Keratinocyte (primary cell): ENCODE data around the gene EXOC3L2.

Experiments
- EZH2 ChIP-seq: IDR thresholded peaks from one replicate; pipeline ENCODE4 v1.6.1; 2012; ENCODE audit warnings: inconsistent platforms, mild to moderate bottlenecking, low read length, moderate library complexity
- TF ChIP-seq, protein P1 (sequence below), 3 experiments: IDR thresholded peaks in 1 of 3; conservative IDR thresholded peaks in 1 of 3; optimal IDR thresholded peaks in 1 of 3; 2 replicates in 2 of 3; 3 replicates in 1 of 3; pipeline versions ENCODE3 to v1.5.1; 2011; ENCODE audit warnings: low read length in 3 of 3, mild to moderate bottlenecking in 3 of 3, moderate library complexity in 2 of 3, control low read depth in 1 of 3, inconsistent platforms in 1 of 3; ENCODE audit not compliant: insufficient read depth in 2 of 3; ENCODE audit errors: extremely low read depth in 1 of 3

GRCh38 chr19:45202637-45203036, 42.6 kb downstream of the EXOC3L2 start:
- TF ChIP-seq, protein P1, sequence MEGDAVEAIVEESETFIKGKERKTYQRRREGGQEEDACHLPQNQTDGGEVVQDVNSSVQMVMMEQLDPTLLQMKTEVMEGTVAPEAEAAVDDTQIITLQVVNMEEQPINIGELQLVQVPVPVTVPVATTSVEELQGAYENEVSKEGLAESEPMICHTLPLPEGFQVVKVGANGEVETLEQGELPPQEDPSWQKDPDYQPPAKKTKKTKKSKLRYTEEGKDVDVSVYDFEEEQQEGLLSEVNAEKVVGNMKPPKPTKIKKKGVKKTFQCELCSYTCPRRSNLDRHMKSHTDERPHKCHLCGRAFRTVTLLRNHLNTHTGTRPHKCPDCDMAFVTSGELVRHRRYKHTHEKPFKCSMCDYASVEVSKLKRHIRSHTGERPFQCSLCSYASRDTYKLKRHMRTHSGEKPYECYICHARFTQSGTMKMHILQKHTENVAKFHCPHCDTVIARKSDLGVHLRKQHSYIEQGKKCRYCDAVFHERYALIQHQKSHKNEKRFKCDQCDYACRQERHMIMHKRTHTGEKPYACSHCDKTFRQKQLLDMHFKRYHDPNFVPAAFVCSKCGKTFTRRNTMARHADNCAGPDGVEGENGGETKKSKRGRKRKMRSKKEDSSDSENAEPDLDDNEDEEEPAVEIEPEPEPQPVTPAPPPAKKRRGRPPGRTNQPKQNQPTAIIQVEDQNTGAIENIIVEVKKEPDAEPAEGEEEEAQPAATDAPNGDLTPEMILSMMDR (optimal IDR thresholded peaks at IDR 0.05 in 1 of 3, IDR thresholded peaks at IDR 0.05 in 1 of 3, conservative IDR thresholded peaks at IDR 0.05 in 1 of 3; ENCODE audit: extremely low read depth in 1 of 3, insufficient read depth in 2 of 3, low read length in 3 of 3), result no peak
- no peak for TF ChIP-seq EZH2
